Mesendoderm (in vitro differentiated cells): ENCODE measurements around the gene OR9A2.

Experiments
- DNase-seq: peaks from one replicate; pipeline ENCODE4 v3.0.0; 2013
- H2AK5ac ChIP-seq: 2 replicates; pipeline ENCODE4 v1.6.1; 2013; ENCODE audit warnings: low read length, inconsistent platforms
- H2BK120ac ChIP-seq: 2 replicates; pipeline ENCODE4 v1.6.1; 2013; ENCODE audit warnings: low read depth, mild to moderate bottlenecking, low read length, moderate library complexity, mixed read lengths
- H2BK15ac ChIP-seq: replicated peaks from 2 replicates; pipeline ENCODE4 v1.6.1; 2013; ENCODE audit warnings: low read depth, mild to moderate bottlenecking, moderate library complexity
- H2BK5ac ChIP-seq: 2 replicates; pipeline ENCODE4 v1.6.1; 2013; ENCODE audit warnings: low read length, inconsistent platforms
- H3K18ac ChIP-seq: 2 replicates; pipeline ENCODE4 v1.6.1; 2013; ENCODE audit warnings: mild to moderate bottlenecking, low read length, mixed read lengths
- H3K23ac ChIP-seq: one replicate; pipeline ENCODE4 v1.6.1; 2013; ENCODE audit warnings: low read length
- H3K27ac ChIP-seq: 2 replicates; pipeline ENCODE4 v1.5.1; 2013; ENCODE audit warnings: low read depth, mild to moderate bottlenecking, inconsistent platforms, low read length, moderate library complexity
- H3K27me3 ChIP-seq: 2 replicates; pipeline ENCODE4 v1.6.1; 2013; ENCODE audit warnings: low read length, control low read depth, mild to moderate bottlenecking, inconsistent platforms; ENCODE audit not compliant: insufficient read depth, poor library complexity
- H3K36me3 ChIP-seq: 2 replicates; pipeline ENCODE4 v1.6.1; 2013; ENCODE audit warnings: low read length, inconsistent platforms; ENCODE audit not compliant: control insufficient read depth, insufficient read depth
- H3K4ac ChIP-seq: one replicate; pipeline ENCODE4 v1.6.1; 2013; ENCODE audit warnings: low read depth, mild to moderate bottlenecking, low read length, moderate library complexity
- H3K4me1 ChIP-seq: 2 replicates; pipeline ENCODE4 v1.6.1; 2013; ENCODE audit warnings: low read depth, low read length, inconsistent platforms; ENCODE audit not compliant: control insufficient read depth
- H3K4me2 ChIP-seq: 2 replicates; pipeline ENCODE4 v1.6.1; 2013; ENCODE audit warnings: low read length
- H3K4me3 ChIP-seq: 2 replicates; pipeline ENCODE4 v1.5.1; 2013; ENCODE audit warnings: mild to moderate bottlenecking, low read length
- H3K56ac ChIP-seq: one replicate; pipeline ENCODE4 v1.6.1; 2013; ENCODE audit warnings: low read length
- H3K79me1 ChIP-seq: 2 replicates; pipeline ENCODE4 v1.6.1; 2013; ENCODE audit warnings: low read length, inconsistent platforms
- H3K79me2 ChIP-seq: 2 replicates; pipeline ENCODE4 v1.6.1; 2013; ENCODE audit warnings: mild to moderate bottlenecking, low read length; ENCODE audit not compliant: control insufficient read depth, insufficient read depth
- H3K9ac ChIP-seq: 2 replicates; pipeline ENCODE4 v1.6.1; 2013; ENCODE audit warnings: low read length, inconsistent platforms
- H4K5ac ChIP-seq: one replicate; pipeline ENCODE4 v1.6.1; 2013; ENCODE audit warnings: low read length
- H4K8ac ChIP-seq: one replicate; pipeline ENCODE4 v1.6.1; 2013; ENCODE audit warnings: low read depth, mild to moderate bottlenecking, control low read depth, low read length, moderate library complexity
- WGBS: extraction: QIAGEN DNeasy Blood & Tissue Kit; methylation state at CpG from one replicate; pipeline ENCODE4 v1.1.7; 2013; ENCODE audit warnings: low lambda C conversion rate, missing lambda C conversion rate; ENCODE audit not compliant: insufficient coverage; ENCODE audit errors: extremely low coverage; 5-methylcytosine and 5-hydroxymethylcytosine counted together

OR9A2 gene

GRCh38 chr7:143040209-143040715 is 13.3 kb upstream of the OR9A2 start:
- no peak overlapping the region for H3K23ac ChIP-seq
- no peak overlapping the region for H2BK120ac ChIP-seq
- H3K27me3 ChIP-seq, result no peaks in the 10 kb centered on the region
- no CpG with 5 or more reads among the region's 3 CpGs for WGBS
- H3K79me1 ChIP-seq, result no peaks in the 10 kb centered on the region
- H3K36me3 ChIP-seq, result no peaks in the 10 kb centered on the region
- no peak overlapping the region for H4K5ac ChIP-seq
- no peak overlapping the region for H2AK5ac ChIP-seq
- DNase-seq, result no peak
- H3K18ac ChIP-seq, result no peak overlapping the region
- no peak overlapping the region for H3K27ac ChIP-seq
- no peaks in the 10 kb centered on the region for H3K79me2 ChIP-seq
- no peak overlapping the region for H3K4ac ChIP-seq
- H2BK15ac ChIP-seq, result no peak overlapping the region
- H3K4me3 ChIP-seq, result no peak overlapping the region
- H3K4me2 ChIP-seq, result no peak overlapping the region
- no peak overlapping the region for H2BK5ac ChIP-seq
- H3K56ac ChIP-seq, result no peak overlapping the region
- H3K9ac ChIP-seq, result no peak overlapping the region
- H3K4me1 ChIP-seq, result peaks cover 11% of the 10 kb centered on the region
- no peak overlapping the region for H4K8ac ChIP-seq

DNA sequence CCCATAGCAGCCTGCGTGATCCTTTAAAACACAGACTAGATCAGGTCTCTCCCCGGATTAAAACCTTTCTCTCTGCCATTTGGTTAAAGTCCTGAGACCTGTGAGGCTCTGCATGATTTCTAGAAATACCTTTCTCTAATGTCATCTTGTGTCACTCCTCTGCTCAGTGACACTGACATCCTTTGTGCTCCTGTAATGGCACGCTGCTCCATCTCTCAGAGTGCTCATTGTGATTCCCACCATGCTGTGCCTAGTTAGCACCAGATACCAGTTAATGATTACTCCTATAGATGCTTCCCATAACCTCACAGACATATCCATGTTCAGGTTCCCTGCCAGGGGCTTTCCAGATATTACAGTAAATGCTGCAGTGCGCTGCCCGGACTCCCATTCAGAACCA is 11.7 kb upstream of the OR9A2 start:
- Histone ChIP-seq H3K23ac (no peak overlapping the region), H2AK5ac (no peak overlapping the region), H3K36me3 (no peaks in the 10 kb centered on the region), H3K56ac (no peak overlapping the region), H2BK15ac (no peak overlapping the region), H3K4me3 (no peak overlapping the region), H3K79me1 (no peaks in the 10 kb centered on the region), H2BK5ac (no peak overlapping the region), H3K4me2 (no peak overlapping the region), H3K27me3 (no peaks in the 10 kb centered on the region), H3K18ac (no peak overlapping the region), H2BK120ac (no peak overlapping the region), H3K9ac (no peak overlapping the region), H4K5ac (no peak overlapping the region), H3K4ac (no peak overlapping the region), H4K8ac (no peak overlapping the region), H3K79me2 (no peaks in the 10 kb centered on the region), H3K27ac (no peak overlapping the region), H3K4me1 (peaks cover 11% of the 10 kb centered on the region)
- no CpG with 5 or more reads among the region's 5 CpGs for WGBS
- peak; percentile 30 for DNase-seq

DNA sequence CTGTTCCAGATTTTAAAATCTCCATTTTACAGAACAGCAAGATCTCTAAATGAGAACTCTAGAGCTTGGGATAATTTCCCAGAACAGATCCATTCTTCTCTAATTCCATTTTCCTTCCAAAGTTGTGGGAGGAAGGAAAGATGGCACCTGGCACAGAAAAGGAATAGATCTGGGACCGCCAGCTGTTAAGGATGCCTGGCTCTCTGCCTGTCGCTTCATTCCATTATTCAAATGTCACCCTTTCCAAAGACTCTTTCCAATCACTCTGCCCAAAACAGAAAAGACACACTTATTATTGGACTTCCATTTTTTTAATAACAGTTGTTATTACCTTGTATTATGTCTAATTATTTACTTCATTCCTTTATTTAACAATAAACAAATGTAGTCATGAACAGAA is 751 bp upstream of the OR9A2 start:
- no peak overlapping the region for H2BK15ac ChIP-seq
- H2AK5ac ChIP-seq, result no peak overlapping the region
- no peak overlapping the region for H2BK120ac ChIP-seq
- no peak overlapping the region for H2BK5ac ChIP-seq
- WGBS, result no CpG with 5 or more reads among the region's 2 CpGs
- H3K36me3 ChIP-seq, result no peaks in the 10 kb centered on the region
- no peaks in the 10 kb centered on the region for H3K4me1 ChIP-seq
- no peak overlapping the region for H4K8ac ChIP-seq
- no peak for DNase-seq
- H3K4me3 ChIP-seq, result no peak overlapping the region
- no peak overlapping the region for H4K5ac ChIP-seq
- no peak overlapping the region for H3K27ac ChIP-seq
- no peaks in the 10 kb centered on the region for H3K79me2 ChIP-seq
- H3K79me1 ChIP-seq, result no peaks in the 10 kb centered on the region
- no peak overlapping the region for H3K9ac ChIP-seq
- no peak overlapping the region for H3K23ac ChIP-seq
- no peak overlapping the region for H3K18ac ChIP-seq
- no peak overlapping the region for H3K4ac ChIP-seq
- no peak overlapping the region for H3K4me2 ChIP-seq
- no peak overlapping the region for H3K56ac ChIP-seq
- no peaks in the 10 kb centered on the region for H3K27me3 ChIP-seq

- WGBS, result 100% methylated on average over 1 of the region's 2 CpGs
- H3K27ac ChIP-seq, result no peak overlapping the region
- H3K27me3 ChIP-seq, result no peaks in the 10 kb centered on the region
Measured at GRCh38 chr7:143025371-143025770, 1.6 kb downstream of the OR9A2 start.

DNA sequence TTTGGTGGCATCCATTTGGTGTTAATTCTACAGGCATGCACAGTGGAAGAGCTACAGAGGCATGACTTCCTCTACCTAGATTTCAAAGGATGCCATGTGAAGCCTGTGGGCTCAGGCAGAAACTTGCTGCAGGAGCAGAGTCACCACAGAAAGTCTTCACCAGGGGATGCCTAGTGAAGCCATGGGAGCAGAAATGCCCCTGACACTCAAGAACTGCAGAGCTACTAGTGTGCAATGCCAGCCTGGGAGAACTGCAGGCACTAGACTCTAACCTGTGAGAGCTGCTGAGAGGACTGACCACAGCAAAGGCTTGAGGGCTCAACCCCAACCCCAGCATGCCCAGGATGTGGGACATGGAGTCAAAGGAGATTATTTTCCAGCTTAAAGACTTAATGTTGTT is 3.9 kb downstream of the OR9A2 start:
- Histone ChIP-seq H3K79me1 (no peaks in the 10 kb centered on the region), H3K23ac (no peak overlapping the region), H3K4me2 (no peak overlapping the region), H3K9ac (no peak overlapping the region), H3K27me3 (no peaks in the 10 kb centered on the region), H4K5ac (no peak overlapping the region), H3K4me3 (no peak overlapping the region), H3K56ac (no peak overlapping the region), H3K4me1 (no peaks in the 10 kb centered on the region), H3K79me2 (no peaks in the 10 kb centered on the region), H3K4ac (no peak overlapping the region), H3K27ac (no peak overlapping the region), H3K18ac (no peak overlapping the region), H4K8ac (no peak overlapping the region), H2BK5ac (no peak overlapping the region), H3K36me3 (no peaks in the 10 kb centered on the region), H2BK120ac (no peak overlapping the region), H2AK5ac (no peak overlapping the region), H2BK15ac (no peak overlapping the region)
- DNase-seq, result no peak

More at GRCh38 chr7:143025371-143025770, 1.6 kb downstream of the OR9A2 start:
- Histone ChIP-seq H3K4me1 (no peaks in the 10 kb centered on the region), H3K79me2 (no peaks in the 10 kb centered on the region), H3K23ac (no peak overlapping the region), H3K79me1 (no peaks in the 10 kb centered on the region), H3K4ac (no peak overlapping the region), H3K18ac (no peak overlapping the region), H2AK5ac (no peak overlapping the region), H3K36me3 (no peaks in the 10 kb centered on the region), H3K4me3 (no peak overlapping the region), H4K5ac (no peak overlapping the region), H2BK5ac (no peak overlapping the region), H2BK120ac (no peak overlapping the region), H2BK15ac (no peak overlapping the region), H3K56ac (no peak overlapping the region), H4K8ac (no peak overlapping the region), H3K9ac (no peak overlapping the region), H3K4me2 (no peak overlapping the region)
- no peak for DNase-seq

DNA sequence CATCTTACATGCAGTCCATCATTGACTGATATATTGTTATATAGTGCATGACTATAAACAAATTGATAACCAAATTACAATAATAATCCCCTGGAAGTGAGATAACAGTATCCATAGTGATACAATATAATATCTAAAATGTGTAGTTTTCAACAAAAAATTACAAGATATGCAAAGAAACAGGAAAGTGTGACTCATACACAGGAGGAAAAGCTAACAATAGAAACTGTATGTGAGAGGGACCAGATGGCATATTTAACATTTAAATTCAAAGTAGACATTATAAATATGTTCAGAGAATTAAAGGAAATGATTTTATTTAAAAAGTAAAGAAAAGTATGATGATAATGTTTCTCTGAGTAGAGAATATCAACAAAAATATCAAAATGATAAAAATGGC is 8.0 kb downstream of the OR9A2 start:
- no peak overlapping the region for H3K4me3 ChIP-seq
- H3K4me2 ChIP-seq, result no peak overlapping the region

More for the DNA sequence above, 8.0 kb downstream of the OR9A2 start:
- Histone ChIP-seq H4K5ac (no peak overlapping the region), H3K4me1 (no peaks in the 10 kb centered on the region), H3K23ac (no peak overlapping the region), H3K27me3 (no peaks in the 10 kb centered on the region), H3K18ac (no peak overlapping the region), H2BK5ac (no peak overlapping the region), H3K79me2 (no peaks in the 10 kb centered on the region), H2BK120ac (no peak overlapping the region), H3K9ac (no peak overlapping the region), H2AK5ac (no peak overlapping the region), H2BK15ac (no peak overlapping the region), H3K36me3 (no peaks in the 10 kb centered on the region), H3K27ac (no peak overlapping the region), H3K56ac (no peak overlapping the region), H3K4ac (no peak overlapping the region), H4K8ac (no peak overlapping the region), H3K79me1 (no peaks in the 10 kb centered on the region)
- no peak for DNase-seq
